Measurements from ENCODE around the gene AACS. TPM values are rescaled to one million over a fixed set of nuclear protein-coding genes. Genes with fewer than 3 reads are reported as not detected.

The AACS gene
- total RNA-seq, 1 donor from 2014 or later: 16.6 TPM

DNA sequence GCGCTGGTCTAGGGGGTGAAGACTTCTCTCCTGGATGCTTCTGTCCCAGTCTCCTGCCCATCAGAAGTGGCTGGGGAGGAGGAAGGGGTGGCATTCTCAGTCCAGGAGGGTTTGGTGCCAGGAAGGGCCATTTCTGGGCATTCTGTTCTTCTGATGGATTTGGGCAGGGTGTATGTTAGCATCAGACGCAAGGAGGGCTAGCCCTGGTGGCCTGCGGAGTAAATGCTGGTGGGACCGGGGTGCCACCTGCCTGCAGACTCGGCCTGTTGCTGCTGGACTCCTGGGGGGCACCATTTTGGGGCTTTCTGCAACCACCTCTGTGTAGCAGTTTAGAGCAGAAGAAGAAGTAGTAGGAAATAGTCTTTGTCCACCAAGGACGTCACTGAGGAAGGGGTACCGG lies 31.7 kb downstream of the AACS start:
- no peaks in the 10 kb centered on the region for H3K27me3 ChIP-seq
- H2AFZ ChIP-seq (replicated peaks): no peak overlapping the region
- no peak overlapping the region for H3K4me3 Mint-ChIP-seq
- H3K27ac ChIP-seq: no peak overlapping the region
- H3K9me3 ChIP-seq (ENCODE audit: low read depth): no peaks in the 10 kb centered on the region
- peaks cover 3% of the 10 kb centered on the region for H3K27me3 Mint-ChIP-seq (ENCODE audit: insufficient read depth, low read depth)
- DNase-seq (ENCODE audit: low spot score): no peak
- H3K27ac Mint-ChIP-seq: no peak overlapping the region
- no peak overlapping the region for H3K4me3 ChIP-seq
- no peaks in the 10 kb centered on the region for H3K79me2 ChIP-seq (ENCODE audit: low read depth)
- H4K20me1 ChIP-seq (ENCODE audit: low read depth): peaks cover 8% of the 10 kb centered on the region
- H3K4me2 ChIP-seq: no peak overlapping the region
- H3F3A ChIP-seq (ENCODE audit: low read depth): peaks cover 4% of the 10 kb centered on the region
- peaks cover 12% of the 10 kb centered on the region for H3K4me1 Mint-ChIP-seq
- no peak overlapping the region for H3K9ac ChIP-seq
- TF ChIP-seq EZH2 (IDR thresholded peaks at IDR 0.05) (no peak), EZH2phosphoT487 (IDR thresholded peaks at IDR 0.05) (no peak)
- TF ChIP-seq, protein P1, sequence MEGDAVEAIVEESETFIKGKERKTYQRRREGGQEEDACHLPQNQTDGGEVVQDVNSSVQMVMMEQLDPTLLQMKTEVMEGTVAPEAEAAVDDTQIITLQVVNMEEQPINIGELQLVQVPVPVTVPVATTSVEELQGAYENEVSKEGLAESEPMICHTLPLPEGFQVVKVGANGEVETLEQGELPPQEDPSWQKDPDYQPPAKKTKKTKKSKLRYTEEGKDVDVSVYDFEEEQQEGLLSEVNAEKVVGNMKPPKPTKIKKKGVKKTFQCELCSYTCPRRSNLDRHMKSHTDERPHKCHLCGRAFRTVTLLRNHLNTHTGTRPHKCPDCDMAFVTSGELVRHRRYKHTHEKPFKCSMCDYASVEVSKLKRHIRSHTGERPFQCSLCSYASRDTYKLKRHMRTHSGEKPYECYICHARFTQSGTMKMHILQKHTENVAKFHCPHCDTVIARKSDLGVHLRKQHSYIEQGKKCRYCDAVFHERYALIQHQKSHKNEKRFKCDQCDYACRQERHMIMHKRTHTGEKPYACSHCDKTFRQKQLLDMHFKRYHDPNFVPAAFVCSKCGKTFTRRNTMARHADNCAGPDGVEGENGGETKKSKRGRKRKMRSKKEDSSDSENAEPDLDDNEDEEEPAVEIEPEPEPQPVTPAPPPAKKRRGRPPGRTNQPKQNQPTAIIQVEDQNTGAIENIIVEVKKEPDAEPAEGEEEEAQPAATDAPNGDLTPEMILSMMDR (IDR thresholded peaks at IDR 0.05): no peak
- peaks cover 10% of the 10 kb centered on the region for H3K4me1 ChIP-seq
- no peaks in the 10 kb centered on the region for H3K36me3 ChIP-seq
- no peaks in the 10 kb centered on the region for H3K9me3 Mint-ChIP-seq
- H3K36me3 Mint-ChIP-seq: no peaks in the 10 kb centered on the region

DNA sequence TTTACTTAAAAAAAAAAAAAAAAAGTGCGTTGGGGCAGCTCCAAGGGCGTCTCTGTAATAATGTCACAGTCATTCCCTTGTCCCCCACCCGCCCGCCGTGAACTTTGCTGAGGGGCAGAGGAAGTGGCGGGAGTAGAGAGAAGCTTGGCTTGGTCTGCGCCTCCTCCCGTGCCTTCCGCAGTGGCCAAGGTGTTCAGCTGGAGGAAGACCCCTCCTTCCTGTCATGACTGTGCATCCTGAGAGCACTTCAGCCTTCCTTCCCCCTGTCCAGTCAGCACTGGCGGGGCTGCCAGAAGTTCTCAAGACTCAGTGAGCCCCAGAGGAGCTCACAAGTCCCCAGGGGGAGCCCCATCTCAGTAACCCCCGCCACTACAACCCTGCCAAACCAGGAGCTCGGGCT lies 32.2 kb downstream of the AACS start:
- H3K27me3 Mint-ChIP-seq (ENCODE audit: insufficient read depth, low read depth): peaks cover 3% of the 10 kb centered on the region
- H3K4me3 ChIP-seq: no peak overlapping the region
- H3K79me2 ChIP-seq (ENCODE audit: low read depth): no peaks in the 10 kb centered on the region
- H3K27ac ChIP-seq: no peak overlapping the region
- DNase-seq (ENCODE audit: low spot score): no peak
- no peak overlapping the region for H2AFZ ChIP-seq (replicated peaks)
- peaks cover 4% of the 10 kb centered on the region for H3F3A ChIP-seq (ENCODE audit: low read depth)
- H3K4me3 Mint-ChIP-seq: no peak overlapping the region
- H3K27me3 ChIP-seq: no peaks in the 10 kb centered on the region
- no peaks in the 10 kb centered on the region for H3K9me3 Mint-ChIP-seq
- no peak overlapping the region for H3K9ac ChIP-seq
- H4K20me1 ChIP-seq (ENCODE audit: low read depth): peaks cover 8% of the 10 kb centered on the region
- no peaks in the 10 kb centered on the region for H3K9me3 ChIP-seq (ENCODE audit: low read depth)
- no peaks in the 10 kb centered on the region for H3K36me3 ChIP-seq
- no peak overlapping the region for H3K27ac Mint-ChIP-seq
- TF ChIP-seq, protein P1 (IDR thresholded peaks at IDR 0.05): no peak
- no peak for TF ChIP-seq EZH2phosphoT487 (IDR thresholded peaks at IDR 0.05)
- TF ChIP-seq EZH2 (IDR thresholded peaks at IDR 0.05): no peak
- no peak overlapping the region for H3K4me2 ChIP-seq
- H3K36me3 Mint-ChIP-seq: no peaks in the 10 kb centered on the region
- peaks cover 10% of the 10 kb centered on the region for H3K4me1 ChIP-seq
- H3K4me1 Mint-ChIP-seq: peaks cover 9% of the 10 kb centered on the region

DNA sequence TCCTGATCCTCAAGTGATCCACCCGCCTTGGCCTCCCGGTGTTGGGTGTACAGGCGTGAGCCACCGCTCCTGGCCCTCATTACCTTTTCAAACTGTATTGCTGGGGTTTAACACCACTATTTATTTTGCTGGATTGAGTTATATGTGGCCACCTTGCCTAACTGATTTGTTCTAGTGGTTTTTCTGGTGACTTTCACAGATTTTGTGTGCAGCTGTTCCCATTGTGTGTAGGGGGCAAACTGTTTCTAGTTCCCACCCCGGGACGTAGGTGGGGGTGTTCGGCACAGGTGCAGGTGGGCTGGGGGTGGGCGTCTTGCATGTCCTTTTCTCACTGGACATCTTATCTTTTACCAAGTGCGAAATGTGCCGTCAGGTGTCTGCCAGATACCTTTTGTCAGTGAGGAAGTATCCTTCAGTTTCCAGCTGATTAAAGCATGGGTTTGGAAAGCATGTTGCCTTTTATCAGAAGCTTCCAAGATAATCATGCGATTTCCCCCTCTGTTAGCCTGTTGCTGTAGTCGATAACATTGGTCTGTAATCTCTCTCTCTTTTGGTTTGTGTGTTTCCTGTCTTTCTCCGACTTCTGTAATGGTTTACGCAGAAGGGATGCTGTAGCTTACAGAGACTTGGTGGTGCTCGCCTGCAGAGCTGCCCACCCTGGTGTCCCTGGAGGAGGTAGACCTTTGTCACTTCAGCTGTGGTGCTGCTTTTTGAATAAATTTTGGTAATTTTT lies 33.6 kb downstream of the AACS start:
- Histone ChIP-seq H3K9ac (no peak overlapping the region), H3K36me3 (no peaks in the 10 kb centered on the region), H3K4me2 (no peak overlapping the region), H4K20me1 (ENCODE audit: low read depth) (peaks cover 8% of the 10 kb centered on the region), H3K27ac (no peak overlapping the region), H3K4me1 (peaks cover 10% of the 10 kb centered on the region), H3K79me2 (ENCODE audit: low read depth) (no peaks in the 10 kb centered on the region), H2AFZ (replicated peaks) (no peak overlapping the region), H3K9me3 (ENCODE audit: low read depth) (no peaks in the 10 kb centered on the region), H3K4me3 (no peak overlapping the region), H3F3A (ENCODE audit: low read depth) (peaks cover 4% of the 10 kb centered on the region), H3K27me3 (no peaks in the 10 kb centered on the region)
- Mint-ChIP-seq H3K27me3 (ENCODE audit: insufficient read depth, low read depth) (peaks cover 3% of the 10 kb centered on the region), H3K9me3 (no peaks in the 10 kb centered on the region), H3K27ac (no peak overlapping the region), H3K36me3 (peaks cover 7% of the 10 kb centered on the region), H3K4me1 (peaks cover 3% of the 10 kb centered on the region), H3K4me3 (no peak overlapping the region)
- no peak for TF ChIP-seq EZH2 (IDR thresholded peaks at IDR 0.05)
- no peak for TF ChIP-seq EZH2phosphoT487 (IDR thresholded peaks at IDR 0.05)
- TF ChIP-seq, protein P1 (IDR thresholded peaks at IDR 0.05): no peak
- no peak for DNase-seq (ENCODE audit: low spot score)

Measured in neural progenitor cell (in vitro differentiated cells).